Esophagus muscularis mucosa (tissue), 3 donors: ENCODE results near the gene KCNH3.

Experiments used
- CTCF ChIP-seq, 3 experiments: fragments of 200-600 bp in 2 of 3; fragments of 450-650 bp in 1 of 3; sonication (generic) in 2 of 3; IDR thresholded peaks; one replicate each; pipeline ENCODE4 v1.5.1; 2017 to 2019; ENCODE audit warnings: antibody characterized with exemption in 3 of 3, mild to moderate bottlenecking in 2 of 3, moderate library complexity in 1 of 3
- POLR2A ChIP-seq: fragments of 450-650 bp; IDR thresholded peaks from one replicate; pipeline ENCODE4 v1.6.1; 2017; ENCODE audit warnings: antibody characterized with exemption, moderate library complexity, mild to moderate bottlenecking, low read depth
- POLR2AphosphoS5 ChIP-seq, 2 donors: sonication (generic); formaldehyde crosslinking; IDR thresholded peaks; one replicate each; pipeline ENCODE4 v1.6.1; 2017; ENCODE audit warnings: antibody characterized with exemption in 2 of 2

- TF ChIP-seq POLR2A: no peak
- no peak for TF ChIP-seq CTCF (IDR thresholded peaks at IDR 0.05)
- TF ChIP-seq POLR2AphosphoS5 (IDR thresholded peaks at IDR 0.05): no peak
These were observed 11.2 kb downstream of the KCNH3 start for GRCh38 chr12:49549735-49550692.
